GM23338 (cell line): ENCODE measurements around the gene WDR35. TPM values are rescaled to one million over a fixed set of nuclear protein-coding genes. Genes with fewer than 3 reads are reported as not detected.

Experiments
- ATAC-seq: fragments of 200-7000 bp; cut with Tn5 transposase; 3 replicates; pipeline ENCODE4 v1.9.1; 2020
- DNase-seq: peaks from one replicate; pipeline ENCODE4 v3.0.0-alpha.2; 2015; ENCODE audit warnings: low spot score
- H2AFZ ChIP-seq: fragments of 200-600 bp; sonication (generic); 2 replicates; pipeline ENCODE4 v1.8.0; 2016; ENCODE audit warnings: antibody characterized with exemption, mild to moderate bottlenecking, moderate library complexity
- H3F3A ChIP-seq: fragments of 200-600 bp; sonication (generic); replicated peaks from 2 replicates; pipeline ENCODE4 v1.8.0; 2017; ENCODE audit warnings: antibody characterized with exemption, mixed run types, low read depth
- H3K27ac ChIP-seq: fragments of 200-600 bp; sonication (generic); 2 replicates; pipeline ENCODE4 v1.6.1; 2016; ENCODE audit warnings: low read depth
- H3K27me3 ChIP-seq: fragments of 200-600 bp; sonication (generic); 2 replicates; pipeline ENCODE4 v1.8.0; 2016; ENCODE audit warnings: mild to moderate bottlenecking, mixed run types, moderate library complexity; ENCODE audit not compliant: insufficient read depth
- H3K36me3 ChIP-seq: fragments of 200-600 bp; sonication (generic); 2 replicates; pipeline ENCODE4 v1.8.0; 2016; ENCODE audit warnings: mild to moderate bottlenecking; ENCODE audit not compliant: insufficient read depth
- H3K4me1 ChIP-seq: fragments of 200-600 bp; sonication (generic); 2 replicates; pipeline ENCODE4 v1.8.0; 2016; ENCODE audit warnings: mild to moderate bottlenecking, moderate library complexity; ENCODE audit not compliant: insufficient read depth
- H3K4me2 ChIP-seq: fragments of 200-600 bp; sonication (generic); 2 replicates; pipeline ENCODE4 v1.7.1; 2017; ENCODE audit warnings: mixed run types
- H3K4me3 ChIP-seq: fragments of 200-600 bp; sonication (generic); 2 replicates; pipeline ENCODE4 v1.6.1; 2016; ENCODE audit warnings: mixed run types
- H3K79me2 ChIP-seq: fragments of 200-600 bp; sonication (generic); replicated peaks from 2 replicates; pipeline ENCODE4 v1.8.0; 2017; ENCODE audit warnings: mild to moderate bottlenecking; ENCODE audit not compliant: insufficient read depth
- H3K9me2 ChIP-seq: fragments of 200-600 bp; sonication (generic); 2 replicates; pipeline ENCODE4 v1.8.0; 2017; ENCODE audit not compliant: insufficient read depth
- H4K20me1 ChIP-seq: fragments of 200-600 bp; sonication (generic); replicated peaks from 2 replicates; pipeline ENCODE4 v1.8.0; 2017; ENCODE audit warnings: mild to moderate bottlenecking; ENCODE audit not compliant: insufficient read depth
- H3K27ac Mint-ChIP-seq: 2 replicates; pipeline ENCODE4 v1.8.0; 2020; ENCODE audit warnings: inconsistent platforms, mild to moderate bottlenecking, moderate library complexity, mixed read lengths
- H3K27me3 Mint-ChIP-seq: 3 replicates; pipeline ENCODE4 v1.8.0; 2022; ENCODE audit warnings: low read depth, mild to moderate bottlenecking, moderate library complexity, mixed read lengths, inconsistent platforms; ENCODE audit not compliant: insufficient read depth, poor library complexity
- H3K36me3 Mint-ChIP-seq: 3 replicates; pipeline ENCODE4 v1.8.0; 2021; ENCODE audit warnings: low read depth, mild to moderate bottlenecking, inconsistent platforms, moderate library complexity, mixed read lengths
- H3K4me1 Mint-ChIP-seq: 3 replicates; pipeline ENCODE4 v1.8.0; 2020; ENCODE audit warnings: mild to moderate bottlenecking, inconsistent platforms, mixed read lengths
- H3K4me3 Mint-ChIP-seq: 3 replicates; pipeline ENCODE4 v1.8.0; 2021; ENCODE audit warnings: moderate library complexity, mild to moderate bottlenecking, inconsistent platforms, mixed read lengths
- H3K9me3 Mint-ChIP-seq: 3 replicates; pipeline ENCODE4 v1.8.0; 2020; ENCODE audit warnings: moderate library complexity, mild to moderate bottlenecking, inconsistent platforms, mixed read lengths
- CREB1 ChIP-seq: fragments of 250-450 bp; sonication (Bioruptor Pico); IDR thresholded peaks from 2 replicates; pipeline ENCODE4 v1.5.0; 2020; ENCODE audit warnings: low read depth, mild to moderate bottlenecking, moderate library complexity
- CTCF ChIP-seq, 2 experiments: fragments of 200-600 bp in 1 of 2; sonication (generic) in 1 of 2; conservative IDR thresholded peaks; 2 replicates each; pipeline versions ENCODE4 v1.5.1 to v1.6.1; 2016 to 2017; ENCODE audit warnings: antibody characterized with exemption in 2 of 2, low read depth in 2 of 2, mild to moderate bottlenecking in 2 of 2, moderate library complexity in 1 of 2
- ETS1 ChIP-seq: IDR thresholded peaks from 2 replicates; pipeline ENCODE4 v1.6.1; 2016; ENCODE audit warnings: antibody characterized with exemption
- EZH2 ChIP-seq: fragments of 200-600 bp; sonication (generic); IDR thresholded peaks from one replicate; pipeline ENCODE4 v1.8.0; 2017; ENCODE audit warnings: antibody characterized with exemption, mild to moderate bottlenecking, low read depth; ENCODE audit not compliant: unreplicated experiment
- EZH2phosphoT487 ChIP-seq: fragments of 200-600 bp; sonication (generic); IDR thresholded peaks from one replicate; pipeline ENCODE4 v1.8.1; 2018; ENCODE audit warnings: antibody characterized with exemption; ENCODE audit not compliant: unreplicated experiment
- JUNB ChIP-seq: IDR thresholded peaks from one replicate; pipeline ENCODE4 v1.6.1; 2016; ENCODE audit warnings: antibody characterized with exemption; ENCODE audit not compliant: unreplicated experiment
- NANOG ChIP-seq: IDR thresholded peaks from 2 replicates; pipeline ENCODE4 v1.6.1; 2016; ENCODE audit warnings: antibody characterized with exemption, borderline replicate concordance
- POLR2AphosphoS5 ChIP-seq: IDR thresholded peaks from 2 replicates; pipeline ENCODE4 v1.6.1; 2016; ENCODE audit warnings: antibody characterized with exemption, low read depth
- REST ChIP-seq: IDR thresholded peaks from one replicate; pipeline ENCODE4 v1.6.1; 2018; ENCODE audit warnings: antibody characterized with exemption; ENCODE audit not compliant: unreplicated experiment
- STAT1 ChIP-seq: IDR thresholded peaks from one replicate; pipeline ENCODE4 v1.6.1; 2016; ENCODE audit warnings: antibody characterized with exemption; ENCODE audit not compliant: unreplicated experiment
- ZNF114 ChIP-seq: fragments of 250-450 bp; sonication (Bioruptor Pico); IDR thresholded peaks from 2 replicates; pipeline ENCODE4 v1.5.0; 2020; ENCODE audit warnings: mild to moderate bottlenecking, moderate library complexity
- ZNF331 ChIP-seq: fragments of 250-450 bp; sonication (Bioruptor Pico); IDR thresholded peaks from 2 replicates; pipeline ENCODE4 v1.5.0; 2020; ENCODE audit warnings: low read depth, mild to moderate bottlenecking, moderate library complexity
- ZNF462 ChIP-seq: fragments of 250-450 bp; sonication (Bioruptor Pico); IDR thresholded peaks from 2 replicates; pipeline ENCODE4 v1.5.0; 2020; ENCODE audit warnings: mild to moderate bottlenecking, moderate library complexity
- polyA plus RNA-seq: library from polyadenylated mRNA; unstranded; fragments of >200 nt; fragmentation: Nextera tagmentation; extraction: Ambion mirVana; gene quantifications from 2 replicates; pipeline ENCODE4 v1.2.1, GENCODE V29; 2016
- total RNA-seq: library from RNA; depleted of rRNA; stranded (reverse); fragments of >200 nt; shearing (Covaris generic); gene quantifications from 2 replicates; pipeline ENCODE4 v1.2.3, GENCODE V29; 2014

The WDR35 gene
- total and polyA plus RNA-seq, 2 experiments from 2014 or later = 5.3 to 20.0 TPM

- Histone ChIP-seq H2AFZ (no peak overlapping the region), H3F3A (no peaks in the 10 kb centered on the region), H3K79me2 (no peaks in the 10 kb centered on the region), H3K27ac (no peak overlapping the region), H3K4me3 (no peak overlapping the region), H3K4me2 (no peak overlapping the region), H3K27me3 (no peaks in the 10 kb centered on the region), H3K9me2 (peaks cover 17% of the 10 kb centered on the region), H3K4me1 (no peaks in the 10 kb centered on the region), H3K36me3 (no peaks in the 10 kb centered on the region), H4K20me1 (peaks cover 4% of the 10 kb centered on the region)
- H3K9me3 Mint-ChIP-seq = no peaks in the 10 kb centered on the region
- TF ChIP-seq ZNF114 (no peak), REST (no peak), ZNF462 (CRISPR knock-in tag) (no peak), EZH2 (no peak), ETS1 (no peak), POLR2AphosphoS5 (no peak), EZH2phosphoT487 (no peak), JUNB (no peak), CREB1 (CRISPR knock-in tag) (no peak), CTCF (conservative IDR thresholded peaks at IDR 0.05; ENCODE audit: low read depth in 2 of 2) (no peak), STAT1 (no peak), NANOG (no peak), ZNF331 (CRISPR knock-in tag) (no peak)
- peaks cover 2% of the 10 kb centered on the region for H3K27me3 Mint-ChIP-seq
- DNase-seq (no peak), ATAC-seq (no peak)
- no peaks in the 10 kb centered on the region for H3K36me3 Mint-ChIP-seq
- H3K4me3 Mint-ChIP-seq = no peak overlapping the region
- peaks cover 6% of the 10 kb centered on the region for H3K4me1 Mint-ChIP-seq
- H3K27ac Mint-ChIP-seq = no peak overlapping the region
These were observed 103.6 kb downstream of the WDR35 start for GRCh38 chr2:19886261-19886660.
